ENCODE results near the gene FYN. TPM values are rescaled to one million over a fixed set of nuclear protein-coding genes. Genes with fewer than 3 reads are reported as not detected.

The FYN gene
- total and polyA plus RNA-seq, 4 donors: 11.2 to 28.3 (median 19.7) TPM

DNA sequence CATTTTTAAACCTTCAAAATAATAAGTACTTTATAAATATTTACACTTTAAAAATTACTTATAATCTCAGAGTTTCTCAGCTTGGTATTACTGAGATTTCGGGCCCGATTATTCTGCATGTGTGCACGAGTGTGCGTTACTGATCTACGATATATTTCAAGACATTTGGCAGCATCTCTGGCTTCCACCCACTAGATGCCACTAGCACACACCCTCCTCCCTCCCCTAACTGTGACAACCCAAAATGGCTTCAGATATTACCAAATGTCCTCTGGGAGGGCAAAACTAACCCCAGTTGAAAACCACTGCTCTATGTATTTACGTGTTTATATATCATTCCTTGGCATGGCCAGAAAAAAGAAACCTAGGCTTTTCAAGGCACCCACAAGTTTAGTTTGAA lies 95.9 kb downstream of the FYN start:
- Histone ChIP-seq H3K9me3 (ENCODE audit: control insufficient read depth in 4 of 4, low read length in 3 of 4) (no peaks in the 10 kb centered on the region), H3K27me3 (ENCODE audit: control insufficient read depth in 4 of 4, insufficient read depth in 4 of 4, low read length in 3 of 4) (no peaks in the 10 kb centered on the region), H3K36me3 (ENCODE audit: control insufficient read depth in 4 of 4, insufficient read depth in 3 of 4, low read depth in 1 of 4, low read length in 3 of 4) (no peaks in the 10 kb centered on the region), H3K27ac (ENCODE audit: low read depth in 1 of 2, low read length in 2 of 2) (no peak overlapping the region), H3K4me3 (ENCODE audit: low read depth in 1 of 3, low read length in 3 of 3) (no peak overlapping the region), H3K9ac (ENCODE audit: low read depth in 1 of 2, low read length in 2 of 2) (no peak overlapping the region), H3K4me1 (ENCODE audit: control insufficient read depth in 4 of 4, insufficient read depth in 4 of 4, low read length in 3 of 4) (no peaks in the 10 kb centered on the region)
- no peak for DNase-seq (ENCODE audit: low spot score)
- 89% methylated on average over 6 of the region's 6 CpGs for WGBS
- TF ChIP-seq NR2F2 (IDR thresholded peaks at IDR 0.05) (no peak), HNF4A (conservative IDR thresholded peaks at IDR 0.05) (no peak), TAF1 (conservative IDR thresholded peaks at IDR 0.05) (no peak), HNF4G (IDR thresholded peaks at IDR 0.05) (no peak), MAX (IDR thresholded peaks at IDR 0.05) (no peak), YY1 (IDR thresholded peaks at IDR 0.05) (no peak), REST (IDR thresholded peaks at IDR 0.05) (no peak)

DNA sequence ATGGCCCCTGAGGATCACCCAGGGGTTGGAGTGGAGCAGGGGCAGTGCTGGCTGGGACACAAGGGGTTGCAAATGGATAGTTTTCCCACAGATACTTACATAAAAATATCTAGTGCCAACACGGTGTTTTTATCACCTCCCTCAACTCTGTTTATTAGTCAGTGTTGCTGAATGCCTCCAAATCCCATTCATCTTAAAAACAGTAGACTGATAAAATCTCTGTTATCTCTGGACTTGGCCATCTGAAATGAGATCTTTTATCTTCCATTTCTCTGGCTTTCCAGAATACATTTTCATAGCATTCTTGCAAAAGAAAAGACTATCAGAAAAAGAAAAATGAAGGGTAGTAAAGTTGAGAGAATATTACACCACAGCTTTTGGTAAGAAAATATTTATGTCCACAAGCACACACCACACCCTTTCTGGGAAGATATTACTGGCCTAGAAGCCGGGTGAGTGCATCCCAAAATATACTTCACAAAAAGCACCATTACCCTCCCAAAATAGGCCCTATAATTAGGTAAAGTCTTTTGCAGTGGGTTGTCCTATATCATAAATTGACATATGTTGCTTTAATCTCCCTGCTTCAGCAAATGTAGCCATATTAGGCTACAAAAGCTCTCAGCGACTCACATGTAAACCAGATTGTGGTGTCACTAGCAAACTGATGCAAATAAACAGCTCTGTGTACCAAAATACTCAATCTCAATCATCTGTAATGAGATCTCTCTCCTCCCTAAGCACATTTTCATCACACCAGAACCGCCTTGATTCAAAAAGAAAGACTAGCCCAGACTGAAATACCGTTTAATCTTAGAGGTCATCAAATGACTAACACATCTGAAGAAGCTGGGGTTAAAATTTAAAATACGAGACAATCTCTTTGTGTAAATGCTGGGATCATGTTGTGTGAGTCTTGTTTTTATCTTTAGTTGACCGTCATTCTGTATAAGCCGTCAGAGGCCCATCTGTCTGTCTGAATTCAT lies 96.7 kb downstream of the FYN start:
- Histone ChIP-seq H3K4me1 (ENCODE audit: control insufficient read depth in 4 of 4, insufficient read depth in 4 of 4, low read length in 3 of 4) (no peaks in the 10 kb centered on the region), H3K9ac (ENCODE audit: low read depth in 1 of 2, low read length in 2 of 2) (no peak overlapping the region), H3K9me3 (ENCODE audit: control insufficient read depth in 4 of 4, low read length in 3 of 4) (no peaks in the 10 kb centered on the region), H3K27me3 (ENCODE audit: control insufficient read depth in 4 of 4, insufficient read depth in 4 of 4, low read length in 3 of 4) (no peaks in the 10 kb centered on the region), H3K27ac (ENCODE audit: low read depth in 1 of 2, low read length in 2 of 2) (no peak overlapping the region), H3K36me3 (ENCODE audit: control insufficient read depth in 4 of 4, insufficient read depth in 3 of 4, low read depth in 1 of 4, low read length in 3 of 4) (no peaks in the 10 kb centered on the region), H3K4me3 (ENCODE audit: low read depth in 1 of 3, low read length in 3 of 3) (no peak overlapping the region)
- TF ChIP-seq FOXA2 (IDR thresholded peaks at IDR 0.05) (no peak), HNF4A (conservative IDR thresholded peaks at IDR 0.05) (no peak), SP1 (IDR thresholded peaks at IDR 0.05) (no peak), FOXA1 (IDR thresholded peaks at IDR 0.05) (no peak), EGR1 (IDR thresholded peaks at IDR 0.05; ENCODE audit: low read depth in 2 of 2) (no peak), GABPA (IDR thresholded peaks at IDR 0.05 in 1 of 2, conservative IDR thresholded peaks at IDR 0.05 in 1 of 2) (no peak), NR2F2 (IDR thresholded peaks at IDR 0.05) (no peak), RXRA (IDR thresholded peaks at IDR 0.05) (no peak), CTCF (IDR thresholded peaks at IDR 0.05; ENCODE audit: low read depth, low read length, missing input control) (no peak), TAF1 (conservative IDR thresholded peaks at IDR 0.05) (no peak), ZBTB33 (IDR thresholded peaks at IDR 0.05) (no peak), JUND (IDR thresholded peaks at IDR 0.05) (no peak), YY1 (IDR thresholded peaks at IDR 0.05) (no peak), HNF4G (IDR thresholded peaks at IDR 0.05) (no peak), REST (IDR thresholded peaks at IDR 0.05) (no peak), RAD21 (IDR thresholded peaks at IDR 0.05) (no peak), MAX (IDR thresholded peaks at IDR 0.05) (no peak), ATF3 (IDR thresholded peaks at IDR 0.05) (no peak)
- whole genome bisulfite sequencing: 68% methylated on average over 8 of the region's 8 CpGs
- no peak for DNase-seq (ENCODE audit: low spot score)
